Anterior cingulate cortex (tissue), 58 donors: ENCODE measurements around the gene POMT2.
A peak's percentile ranks its signal among the peaks of the same experiment; 100 is the strongest.

Source experiments
- DNase-seq, 58 donors: peaks; one replicate each; lab custom pipeline; 2025; lab: John Stamatoyannopoulos, UW

Gene POMT2

GRCh38 chr14:77248666-77249065 is 72.0 kb downstream of the POMT2 start:
- DNase-seq, result no peak

DNA sequence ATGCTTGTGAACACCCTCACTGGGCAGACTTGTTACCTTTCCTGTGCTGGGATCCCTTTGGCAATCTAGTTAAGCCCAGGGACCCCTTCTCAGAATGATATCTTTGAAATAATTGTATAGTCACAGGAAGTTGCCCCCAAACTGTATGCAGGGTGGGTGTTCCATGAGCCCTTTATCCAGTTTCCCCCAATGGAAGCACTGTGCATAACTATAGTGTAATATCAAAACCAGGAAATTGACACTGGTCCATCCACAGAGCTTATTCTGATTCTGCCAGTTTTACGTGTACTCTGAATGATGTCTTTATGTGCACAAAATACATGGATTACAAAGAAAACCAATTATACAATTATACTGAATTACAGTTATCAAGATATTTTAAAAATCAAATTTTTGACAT is 73.9 kb downstream of the POMT2 start:
- DNase-seq, result no peak

GRCh38 chr14:77245820-77246219 is 74.9 kb downstream of the POMT2 start:
- DNase-seq, result no peak

DNA sequence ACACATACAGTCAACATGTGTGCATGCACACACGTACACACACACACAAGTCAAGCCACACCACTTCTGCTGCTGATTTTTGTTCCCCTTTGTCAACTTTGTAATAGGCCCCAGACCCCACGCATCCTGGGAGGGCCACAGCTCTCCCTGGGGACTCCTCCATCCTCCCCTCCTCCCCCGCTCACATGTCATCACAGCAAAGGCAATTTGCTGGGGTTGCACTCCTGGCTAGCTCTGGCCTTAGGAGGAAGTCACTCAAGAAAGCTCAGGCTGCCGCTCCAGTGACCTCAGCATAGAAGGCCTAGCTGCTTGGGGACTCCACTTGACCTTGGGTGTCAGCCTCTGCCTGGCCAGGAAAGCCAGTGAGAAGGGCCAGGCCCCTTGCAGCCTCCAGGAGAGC is 76.8 kb downstream of the POMT2 start:
- no peak for DNase-seq

DNA sequence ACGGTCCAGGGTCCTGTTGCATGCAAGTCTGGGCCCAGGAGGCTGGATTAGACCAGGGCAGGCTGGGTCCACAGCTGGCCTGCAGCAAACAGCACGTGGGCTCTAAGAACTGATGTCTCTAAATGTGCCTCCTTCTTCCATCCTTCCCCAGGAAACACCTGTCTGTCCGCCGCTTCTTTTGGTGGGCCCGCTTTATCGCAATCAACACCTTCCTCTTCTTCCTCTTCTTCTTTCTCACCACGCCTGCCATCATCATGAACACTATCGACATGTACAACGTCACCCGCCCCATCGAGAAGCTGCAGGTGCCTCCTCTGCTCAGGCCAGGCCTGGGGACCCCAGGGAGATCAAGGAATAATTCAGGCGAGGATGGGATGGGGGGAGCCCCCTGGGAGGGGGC is 77.9 kb downstream of the POMT2 start:
- DNase-seq, result no peak

- no peak for DNase-seq
Observed at GRCh38 chr14:77241955-77242354, 78.7 kb downstream of the POMT2 start.

DNA sequence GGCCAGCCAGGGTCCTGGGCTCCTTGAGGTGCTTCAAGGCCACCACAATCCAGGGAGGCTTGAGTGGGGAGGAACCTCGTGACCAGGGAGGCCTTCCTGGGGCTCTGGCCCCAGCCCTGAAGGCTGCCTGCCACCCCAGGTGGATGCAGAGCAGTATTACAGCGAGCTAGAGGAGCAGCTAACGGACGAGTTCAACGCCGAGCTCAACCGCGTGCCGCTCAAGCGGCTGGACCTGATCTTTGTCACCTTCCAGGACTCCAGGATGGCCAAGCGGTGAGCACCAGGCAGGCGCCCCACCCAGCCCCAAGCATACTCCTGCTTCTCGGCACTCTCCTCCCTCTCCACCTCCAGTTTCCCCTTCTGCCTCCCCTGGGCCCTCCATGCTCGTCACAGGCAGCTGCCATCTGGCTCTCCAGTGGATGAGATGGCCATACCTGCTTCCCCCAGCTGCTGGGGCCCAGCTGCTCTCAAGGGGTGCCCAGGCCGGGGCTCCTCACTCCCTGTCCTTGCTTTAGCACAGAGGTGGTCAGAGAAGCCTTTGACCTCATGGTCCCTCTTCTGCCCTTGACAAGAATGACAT is 80.3 kb downstream of the POMT2 start:
- DNase-seq, result no peak

DNA sequence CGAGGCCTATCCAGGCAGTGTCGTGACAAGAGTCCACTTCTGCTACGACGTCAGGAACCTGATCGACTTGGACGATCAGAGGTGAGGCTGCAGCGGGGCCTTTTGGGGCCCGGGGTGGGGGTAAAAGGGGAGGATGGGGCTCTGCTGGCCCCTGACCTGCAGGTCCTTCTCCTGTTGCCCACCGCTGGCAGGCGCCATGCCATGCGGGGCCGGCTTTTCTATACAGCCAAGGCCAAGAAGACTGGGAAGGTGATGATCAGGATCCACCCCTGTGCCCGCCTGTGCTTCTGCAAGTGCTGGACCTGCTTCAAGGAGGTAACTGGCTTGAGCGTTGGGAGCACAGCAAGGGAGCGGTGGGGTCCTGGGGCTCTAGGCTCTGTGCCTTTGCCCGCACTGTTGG is 81.3 kb downstream of the POMT2 start:
- no peak for DNase-seq

DNA sequence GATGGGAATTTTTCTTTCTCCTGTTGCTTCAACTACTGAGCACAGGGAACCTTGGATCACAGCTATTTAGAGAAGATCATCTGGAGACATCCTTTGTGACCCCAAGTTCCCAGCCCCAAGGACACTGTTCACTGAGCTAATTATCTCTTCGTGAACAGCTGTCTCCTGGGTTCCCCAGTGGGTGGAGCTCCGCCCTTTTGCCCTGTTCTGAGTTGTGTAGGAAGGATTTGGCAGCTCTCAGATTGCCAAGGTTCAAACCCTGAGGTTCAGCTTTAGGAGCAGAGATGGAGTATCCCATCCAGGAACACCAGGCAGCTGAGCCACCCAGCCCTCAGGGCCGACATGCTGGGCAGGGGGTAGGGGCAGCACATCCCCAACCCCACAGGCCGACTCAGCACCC is 81.7 kb downstream of the POMT2 start:
- DNase-seq, result no peak

GRCh38 chr14:77238356-77238755 is 82.3 kb downstream of the POMT2 start:
- peak in 3 of 58 donors; percentile 7 to 16 (median 14) for DNase-seq

GRCh38 chr14:77236814-77237213 is 83.9 kb downstream of the POMT2 start:
- no peak for DNase-seq

- no peak for DNase-seq
Observed at GRCh38 chr14:77231721-77232120, 89.0 kb downstream of the POMT2 start.

GRCh38 chr14:77230914-77231313 is 89.8 kb downstream of the POMT2 start:
- no peak for DNase-seq

DNA sequence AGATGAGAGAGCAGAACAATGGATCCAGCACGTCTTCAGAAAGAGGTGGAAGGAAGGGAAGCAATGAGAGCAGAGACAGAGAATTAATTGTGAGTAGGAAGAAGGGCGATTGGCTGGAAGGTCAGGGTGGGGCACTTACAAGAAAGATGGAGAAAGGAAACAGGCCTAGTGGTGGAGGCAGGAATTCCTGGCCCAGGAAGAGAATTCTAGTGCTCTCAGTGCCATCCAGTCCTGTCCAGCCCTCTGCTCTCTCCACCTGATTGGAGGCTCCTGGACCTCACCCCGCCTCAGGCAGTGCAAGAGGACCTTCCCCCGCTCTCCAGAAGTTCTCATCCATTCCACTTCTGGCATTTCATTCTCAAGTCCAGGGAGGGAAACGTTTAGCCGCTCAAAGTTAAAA is 92.6 kb downstream of the POMT2 start:
- DNase-seq, result no peak

DNA sequence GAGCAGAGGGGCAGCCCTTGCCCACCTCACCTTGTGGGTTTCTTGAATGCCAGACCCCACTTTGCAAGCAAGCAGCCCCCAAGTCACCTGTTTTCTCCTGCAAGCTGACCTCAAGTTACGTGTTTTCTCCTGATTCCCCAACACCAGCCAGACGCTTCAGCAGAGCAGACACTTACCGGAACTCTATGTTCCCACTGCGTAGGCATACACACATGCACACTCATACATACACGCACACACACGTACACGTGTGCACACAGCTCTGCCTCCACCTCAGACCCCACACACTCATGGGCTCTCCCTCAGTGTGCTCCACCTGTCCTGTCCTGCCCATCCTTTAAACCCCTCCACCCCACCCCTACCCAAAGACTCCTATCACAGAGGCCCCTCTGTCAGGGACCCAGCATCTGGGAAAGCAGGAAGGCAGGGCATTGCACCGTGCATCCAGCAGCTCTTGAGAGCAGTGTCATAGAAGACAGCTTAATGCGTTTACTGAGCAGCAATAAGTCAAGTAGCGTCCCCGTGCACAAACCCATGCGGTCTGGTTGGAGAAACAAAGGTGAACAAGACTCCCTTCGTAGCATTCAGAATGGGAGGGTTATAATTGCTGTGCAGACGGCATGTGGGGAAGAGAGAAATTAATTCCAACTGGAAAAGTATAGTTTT is 94.7 kb downstream of the POMT2 start:
- no peak for DNase-seq

DNA sequence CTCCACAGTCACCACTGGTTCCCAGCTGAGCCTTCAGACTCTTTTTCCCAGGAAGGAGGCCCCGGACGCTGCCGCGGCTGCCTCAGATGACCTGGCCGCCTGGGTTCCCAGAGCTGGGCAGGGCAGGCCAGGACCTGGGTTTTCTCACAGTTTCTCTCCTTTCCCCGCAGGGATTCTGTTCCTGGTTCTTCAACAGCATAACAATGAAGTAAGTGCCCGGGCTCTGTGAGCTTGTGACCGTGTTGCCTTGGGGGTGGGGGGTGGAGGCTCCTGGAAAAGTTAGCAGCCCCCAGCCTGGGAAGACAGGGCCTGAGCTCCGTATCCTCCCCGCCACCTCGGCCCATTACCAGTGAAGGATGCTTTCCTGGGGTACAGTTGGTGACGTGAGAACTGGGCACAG is 95.4 kb downstream of the POMT2 start:
- DNase-seq, result no peak
